IMR-90 (cell line): ENCODE data around the gene ATP10B. TPM values are rescaled to one million over a fixed set of nuclear protein-coding genes. Genes with fewer than 3 reads are reported as not detected.

Experiments used
- ATAC-seq: fragments of 200-7000 bp; cut with Tn5 transposase; 2 replicates; pipeline ENCODE4 v1.9.1; 2020; ENCODE audit warnings: low read depth, mild to moderate bottlenecking, moderate library complexity
- BruUV-seq: library from RNA; stranded (reverse); fragments of 400-500 nt; replicated peaks from 2 replicates; lab custom pipeline; 2021; lab: Mats Ljungman, UMichigan
- CTCF ChIA-PET: fragments of 300-600 bp; formaldehyde crosslinking; extraction: SDS; loops from one replicate; lab custom pipeline; 2021; ENCODE audit warnings: antibody characterized with exemption; lab: Yijun Ruan, JAX
- POLR2A ChIA-PET: fragments of 300-600 bp; sonication (Branson Sonifier 250); formaldehyde crosslinking; loops from one replicate; lab custom pipeline; 2022; ENCODE audit warnings: antibody characterized with exemption; ENCODE audit not compliant: unreplicated experiment; lab: Charles Lee
- DNase-seq: peaks from one replicate; pipeline ENCODE4 v3.0.0; 2013
- H2AFZ ChIP-seq: replicated peaks from 2 replicates; pipeline ENCODE3; 2013; ENCODE audit warnings: low read length, mild to moderate bottlenecking; ENCODE audit not compliant: poor library complexity
- H2AK5ac ChIP-seq: 2 replicates; pipeline ENCODE4 v1.6.1; 2013; ENCODE audit warnings: low read depth, low read length, inconsistent platforms
- H2AK9ac ChIP-seq: replicated peaks from 2 replicates; pipeline ENCODE3; 2013; ENCODE audit warnings: mild to moderate bottlenecking, low read depth, low read length, moderate library complexity; ENCODE audit not compliant: poor library complexity
- H2BK120ac ChIP-seq: 2 replicates; pipeline ENCODE4 v1.6.1; 2013; ENCODE audit warnings: low read depth, low read length, inconsistent platforms
- H2BK15ac ChIP-seq: 3 replicates; pipeline ENCODE4 v1.6.1; 2013; ENCODE audit warnings: low read depth, low read length, inconsistent platforms
- H2BK20ac ChIP-seq: 2 replicates; pipeline ENCODE4 v1.6.1; 2013; ENCODE audit warnings: low read depth, mild to moderate bottlenecking, inconsistent platforms, low read length, moderate library complexity
- H2BK5ac ChIP-seq: 2 replicates; pipeline ENCODE4 v1.6.1; 2013; ENCODE audit warnings: mild to moderate bottlenecking, low read depth, low read length, inconsistent platforms; ENCODE audit not compliant: poor library complexity, severe bottlenecking
- H3K14ac ChIP-seq: replicated peaks from 2 replicates; pipeline ENCODE4 v1.6.1; 2013; ENCODE audit warnings: low read depth, low read length, inconsistent platforms
- H3K18ac ChIP-seq: 2 replicates; pipeline ENCODE4 v1.6.1; 2013; ENCODE audit warnings: low read depth, low read length, control low read depth
- H3K23ac ChIP-seq: 2 replicates; pipeline ENCODE4 v1.6.1; 2013; ENCODE audit warnings: low read depth, low read length, inconsistent platforms
- H3K27ac ChIP-seq: 2 replicates; pipeline ENCODE4 v1.5.1; 2013; ENCODE audit warnings: mild to moderate bottlenecking, control low read depth, low read length; ENCODE audit not compliant: insufficient read depth
- H3K27me3 ChIP-seq: 2 replicates; pipeline ENCODE4 v1.6.1; 2013; ENCODE audit warnings: low read length; ENCODE audit not compliant: control insufficient read depth, insufficient read depth
- H3K36me3 ChIP-seq: 2 replicates; pipeline ENCODE4 v1.6.1; 2013; ENCODE audit warnings: low read length, mixed read lengths; ENCODE audit not compliant: control insufficient read depth, insufficient read depth
- H3K4ac ChIP-seq: 2 replicates; pipeline ENCODE4 v1.6.1; 2013; ENCODE audit warnings: low read depth, low read length, inconsistent platforms
- H3K4me1 ChIP-seq: 2 replicates; pipeline ENCODE4 v1.6.1; 2013; ENCODE audit warnings: low read length, mixed read lengths; ENCODE audit not compliant: control insufficient read depth, insufficient read depth
- H3K4me2 ChIP-seq: 2 replicates; pipeline ENCODE4 v1.6.1; 2013; ENCODE audit warnings: low read depth, mild to moderate bottlenecking, control low read depth, low read length, moderate library complexity
- H3K4me3 ChIP-seq: 2 replicates; pipeline ENCODE4 v1.5.1; 2013; ENCODE audit warnings: low read depth, mild to moderate bottlenecking, control low read depth, low read length, moderate library complexity; ENCODE audit not compliant: insufficient read depth
- H3K56ac ChIP-seq: 2 replicates; pipeline ENCODE4 v1.6.1; 2013; ENCODE audit warnings: low read length, inconsistent platforms; ENCODE audit not compliant: insufficient read depth; ENCODE audit errors: extremely low read depth
- H3K79me1 ChIP-seq, 2 experiments: 2 replicates each; pipeline ENCODE4 v1.6.1; 2013; ENCODE audit warnings: low read length in 2 of 2, inconsistent platforms in 1 of 2, low read depth in 1 of 2
- H3K9ac ChIP-seq: 2 replicates; pipeline ENCODE4 v1.6.1; 2013; ENCODE audit warnings: low read depth, low read length, control low read depth
- H3K9me1 ChIP-seq: 2 replicates; pipeline ENCODE4 v1.6.1; 2013; ENCODE audit warnings: low read length, inconsistent platforms; ENCODE audit not compliant: insufficient read depth
- H3K9me3 ChIP-seq: 2 replicates; pipeline ENCODE4 v1.6.1; 2013; ENCODE audit warnings: low read length; ENCODE audit not compliant: control insufficient read depth, insufficient read depth
- H4K20me1 ChIP-seq: 2 replicates; pipeline ENCODE4 v1.6.1; 2013; ENCODE audit warnings: low read length, inconsistent platforms; ENCODE audit not compliant: insufficient read depth
- H4K5ac ChIP-seq: 2 replicates; pipeline ENCODE4 v1.6.1; 2013; ENCODE audit warnings: mild to moderate bottlenecking, low read depth, low read length, control low read depth
- H4K8ac ChIP-seq, 2 experiments: 2 replicates each; pipeline ENCODE4 v1.6.1; 2013; ENCODE audit warnings: low read depth in 2 of 2, low read length in 2 of 2, control low read depth in 1 of 2, inconsistent platforms in 1 of 2
- H4K91ac ChIP-seq: 2 replicates; pipeline ENCODE4 v1.6.1; 2013; ENCODE audit warnings: low read depth, low read length, inconsistent platforms; ENCODE audit not compliant: insufficient read depth
- CTCF ChIP-seq: conservative IDR thresholded peaks from 2 replicates; pipeline ENCODE4 v1.5.1; 2012; ENCODE audit warnings: mild to moderate bottlenecking, low read depth, low read length, improper control_type of control experiment
- ELK1 ChIP-seq: fragments of 150-350 bp; IDR thresholded peaks from 2 replicates; pipeline ENCODE4 v1.6.1; 2016; ENCODE audit warnings: low read depth, mild to moderate bottlenecking, low read length, moderate library complexity, borderline replicate concordance
- FOS ChIP-seq: fragments of 150-350 bp; IDR thresholded peaks from 2 replicates; pipeline ENCODE4 v1.6.1; 2016; ENCODE audit warnings: low read depth, low read length
- NFE2L2 ChIP-seq: fragments of 150-350 bp; IDR thresholded peaks from 2 replicates; pipeline ENCODE4 v1.6.1; 2016; ENCODE audit warnings: low read depth, mild to moderate bottlenecking, low read length
- RAD21 ChIP-seq: IDR thresholded peaks from 2 replicates; pipeline ENCODE4 v1.6.1; 2012; ENCODE audit warnings: low read length, improper control_type of control experiment
- RCOR1 ChIP-seq: IDR thresholded peaks from 2 replicates; pipeline ENCODE4 v1.6.1; 2012; ENCODE audit warnings: mild to moderate bottlenecking, low read length, improper control_type of control experiment; ENCODE audit not compliant: insufficient replicate concordance
- SMC3 ChIP-seq: fragments of 150-350 bp; IDR thresholded peaks from 2 replicates; pipeline ENCODE4 v1.6.1; 2016; ENCODE audit warnings: low read depth, mild to moderate bottlenecking, antibody characterized with exemption, low read length, moderate library complexity
- WGBS, 2 experiments: methylation state at CpG; one replicate each; pipeline versions ENCODE4 v1.1.5 to v1.1.7; 2013; ENCODE audit warnings: missing lambda C conversion rate in 2 of 2; ENCODE audit not compliant: insufficient read length in 1 of 2; ENCODE audit errors: extremely low coverage in 2 of 2; 5-methylcytosine and 5-hydroxymethylcytosine counted together
- dilution Hi-C: fragments of 300-500 bp; cut with HindIII; formaldehyde crosslinking; loops from one replicate; pipeline ENCODE4 v1.14.3; 2018; ENCODE audit warnings: low sequenced_read_pairs; ENCODE audit not compliant: unreplicated experiment
- in situ Hi-C: fragments of 300-500 bp; cut with MboI; formaldehyde crosslinking; loops from 3 replicates; pipeline ENCODE4 v1.14.3; 2019; ENCODE audit warnings: low sequenced_read_pairs, inconsistent platforms, mixed read lengths
- intact Hi-C: fragments of 100-400 bp; cut with micrococcal nuclease; formaldehyde crosslinking; loops from 2 replicates; pipeline ENCODE4 v1.10.0; 2022
- polyA plus RNA-seq, 3 experiments: library from polyadenylated mRNA; depleted of rRNA; stranded (reverse); fragments of >200 nt; gene quantifications; 2 replicates each; pipeline ENCODE4 v1.2.3, GENCODE V29; 2012; ENCODE audit warnings: low replicate concordance in 1 of 3
- total RNA-seq: library from RNA; depleted of rRNA; stranded (reverse); fragments of >200 nt; gene quantifications from 2 replicates; pipeline ENCODE4 v1.2.3, GENCODE V29; 2012

The ATP10B gene
- total and polyA plus RNA-seq, 2 of the 4 experiments (the other 2 are of a cell fraction) = not detected

GRCh38 chr5:160679567-160680309 lies 172.3 kb downstream of the ATP10B start:
- Histone ChIP-seq H2BK15ac (no peak overlapping the region), H3K79me1 (no peaks in the 10 kb centered on the region), H2AFZ (no peak overlapping the region), H3K4me3 (no peak overlapping the region), H2BK120ac (no peak overlapping the region), H2BK5ac (no peak overlapping the region), H3K27me3 (no peaks in the 10 kb centered on the region), H3K9ac (no peak overlapping the region), H4K5ac (no peak overlapping the region), H3K9me3 (peaks cover 23% of the 10 kb centered on the region), H3K9me1 (no peaks in the 10 kb centered on the region), H4K8ac (no peak overlapping the region), H3K56ac (no peak overlapping the region), H3K23ac (no peak overlapping the region), H2BK20ac (no peak overlapping the region), H3K4me1 (no peaks in the 10 kb centered on the region), H3K18ac (no peak overlapping the region), H3K4ac (no peak overlapping the region), H3K27ac (no peak overlapping the region), H2AK5ac (no peak overlapping the region), H3K4me2 (no peak overlapping the region), H3K14ac (no peak overlapping the region), H4K20me1 (no peaks in the 10 kb centered on the region), H4K91ac (no peak overlapping the region), H2AK9ac (no peak overlapping the region), H3K36me3 (no peaks in the 10 kb centered on the region)
- ATAC-seq = no peak
- ChIA-PET POLR2A (no interaction called here), CTCF (no interaction called here)
- 47% methylated on average over 2 of the region's 6 CpGs; no CpG with 5 or more reads in 1 of the 2 experiments for WGBS, 2 experiments
- TF ChIP-seq FOS = no peak
- TF ChIP-seq CTCF = no peak
- TF ChIP-seq RAD21 = no peak
- no peak for TF ChIP-seq NFE2L2
- no peak for TF ChIP-seq SMC3
- TF ChIP-seq ELK1 = no peak
- no peak for TF ChIP-seq RCOR1
- BruUV-seq = no TSS peak
- intact Hi-C loops (no loop called here), in situ Hi-C loops (no loop called here), dilution Hi-C loops (no loop called here)
- no peak for DNase-seq
